HepG2 (cell line): Measurements from ENCODE around the gene TEX19. TPM values are rescaled to one million over a fixed set of nuclear protein-coding genes. Genes with fewer than 3 reads are reported as not detected.

ENCODE experiments used
- CBX1 ChIP-seq: IDR thresholded peaks from one replicate; pipeline ENCODE4 v1.6.1; 2016; ENCODE audit warnings: antibody characterized with exemption, low read depth
- ETV6 ChIP-seq: sonication (generic); formaldehyde crosslinking; conservative IDR thresholded peaks from 2 replicates; pipeline ENCODE4 v1.4.0; 2020; ENCODE audit warnings: missing genetic modification reagents
- MED1 ChIP-seq: sonication (generic); formaldehyde crosslinking; IDR thresholded peaks from 2 replicates; pipeline ENCODE4 v1.4.0; 2020; ENCODE audit warnings: missing genetic modification reagents
- MTF2 ChIP-seq: sonication (generic); formaldehyde crosslinking; IDR thresholded peaks from 2 replicates; pipeline ENCODE4 v1.5.0; 2020; ENCODE audit warnings: missing genetic modification reagents, borderline replicate concordance
- MXI1 ChIP-seq: IDR thresholded peaks from 3 replicates; pipeline ENCODE4 v1.6.1; 2012; ENCODE audit warnings: low read depth, low read length, inconsistent platforms, borderline replicate concordance
- NFIB ChIP-seq: sonication (generic); formaldehyde crosslinking; IDR thresholded peaks from 2 replicates; pipeline ENCODE4 v1.9.0; 2021; ENCODE audit warnings: missing genetic modification reagents, mild to moderate bottlenecking, borderline replicate concordance
- NFYC ChIP-seq: IDR thresholded peaks from 2 replicates; pipeline ENCODE4 v1.6.1; 2016; ENCODE audit warnings: missing genetic modification reagents, missing compliant biosample characterization
- TERF1 ChIP-seq: sonication (generic); formaldehyde crosslinking; IDR thresholded peaks from 2 replicates; pipeline ENCODE4 v1.8.0; 2022; ENCODE audit warnings: mild to moderate bottlenecking, missing genetic modification reagents, moderate library complexity
- ZBTB39 ChIP-seq: sonication (generic); formaldehyde crosslinking; IDR thresholded peaks from 2 replicates; pipeline ENCODE4 v1.5.0; 2020; ENCODE audit warnings: missing genetic modification reagents
- ZNF121 ChIP-seq: sonication (generic); formaldehyde crosslinking; IDR thresholded peaks from 2 replicates; pipeline ENCODE4 v1.5.0; 2020; ENCODE audit warnings: mild to moderate bottlenecking, missing genetic modification reagents
- ZNF44 ChIP-seq: sonication (generic); formaldehyde crosslinking; IDR thresholded peaks from 2 replicates; pipeline ENCODE4 v1.5.1; 2020; ENCODE audit warnings: mild to moderate bottlenecking, missing genetic modification reagents
- ZNF512B ChIP-seq: sonication (generic); formaldehyde crosslinking; IDR thresholded peaks from 2 replicates; pipeline ENCODE4 v1.5.1; 2020; ENCODE audit warnings: missing genetic modification reagents, mild to moderate bottlenecking, borderline replicate concordance
- polyA plus RNA-seq, 8 experiments: library from polyadenylated mRNA; depleted of rRNA in 3 of 8; stranded (reverse) in 7 of 8; unstranded in 1 of 8; fragments of >200 nt; fragmentation: Illumina TruSeq in 4 of 8; extraction: Trizol in 4 of 8; gene quantifications; 2 replicates each; pipeline versions ENCODE4 v1.2.1 to v1.2.3, GENCODE V29; 2011 to 2016; ENCODE audit warnings: low read depth in 4 of 8, missing spikeins in 1 of 8, mixed read lengths in 1 of 8; ENCODE audit not compliant: insufficient read depth in 1 of 8
- total RNA-seq, 5 experiments: library from RNA; depleted of rRNA; stranded (reverse); fragments of >200 nt; fragmentation: Illumina TruSeq; extraction: Trizol; gene quantifications; 2 replicates each; pipeline ENCODE4 v1.2.3, GENCODE V29; 2016; ENCODE audit warnings: low read depth in 1 of 5
- TF ChIP-seq, protein P1 (sequence below): sonication (generic); formaldehyde crosslinking; IDR thresholded peaks from 2 replicates; pipeline ENCODE4 v1.9.0; 2021; ENCODE audit warnings: mild to moderate bottlenecking, missing genetic modification reagents
- TF ChIP-seq, protein P2 (sequence below): sonication (generic); formaldehyde crosslinking; IDR thresholded peaks from 2 replicates; pipeline ENCODE4 v1.5.1; 2020; ENCODE audit warnings: mild to moderate bottlenecking, missing genetic modification reagents, borderline replicate concordance

Gene TEX19
- total and polyA plus RNA-seq, 2 of the 13 experiments (the other 11 are each of a cell fraction or from before 2014, with no cell fraction given): 1.3 to 6.0 TPM

DNA sequence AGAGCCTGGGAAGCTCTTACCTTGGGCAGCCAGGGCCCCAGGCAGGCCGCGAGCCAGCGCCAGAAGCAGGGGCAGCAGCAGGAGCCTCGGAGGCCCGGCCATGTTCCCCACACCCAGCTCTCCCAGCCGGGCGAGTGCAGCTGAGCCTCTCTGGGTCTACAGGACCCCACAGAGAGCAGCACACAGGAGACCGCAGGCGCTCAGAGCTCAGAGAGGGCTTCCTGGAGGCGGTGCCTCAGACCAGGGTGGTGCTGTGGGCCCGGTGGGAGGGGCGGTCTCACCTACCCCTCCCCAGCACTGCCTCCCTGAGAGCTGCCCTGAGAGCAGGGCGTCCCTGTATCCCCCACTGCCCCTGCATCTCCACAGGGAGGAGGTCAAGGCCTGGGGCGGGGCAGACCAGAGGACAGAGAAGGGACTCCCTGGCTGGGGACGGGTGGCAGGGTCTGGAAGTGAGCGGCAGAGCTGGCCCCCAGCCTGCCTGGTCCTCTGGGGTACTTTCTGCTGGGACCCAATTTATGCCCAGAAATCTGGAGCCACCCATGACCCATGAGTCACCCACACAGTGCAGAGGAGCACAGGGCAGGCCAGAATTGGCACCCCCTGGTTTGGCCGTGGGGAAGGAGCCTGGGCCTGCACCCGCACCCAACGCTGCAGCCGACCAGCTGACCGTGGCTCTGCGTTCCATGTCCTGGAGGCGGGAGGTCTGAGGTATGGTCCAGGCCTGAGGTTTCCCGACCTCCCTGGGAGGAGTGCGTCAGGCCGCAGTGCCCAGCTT is 41.5 kb upstream of the TEX19 start, which contains the start of gene CD7 (continued):
- no peak for TF ChIP-seq ZNF512B
- no peak for TF ChIP-seq ETV6 (CRISPR knock-in tag)
- TF ChIP-seq ZNF44 (CRISPR knock-in tag): no peak
- no peak for TF ChIP-seq NFYC (CRISPR knock-in tag)
- peak; percentile 40; the same call in 1 of the 2 replicates for TF ChIP-seq ZBTB39 (CRISPR knock-in tag)
- peak; percentile 56 for TF ChIP-seq MED1 (CRISPR knock-in tag)
- TF ChIP-seq, protein P1, sequence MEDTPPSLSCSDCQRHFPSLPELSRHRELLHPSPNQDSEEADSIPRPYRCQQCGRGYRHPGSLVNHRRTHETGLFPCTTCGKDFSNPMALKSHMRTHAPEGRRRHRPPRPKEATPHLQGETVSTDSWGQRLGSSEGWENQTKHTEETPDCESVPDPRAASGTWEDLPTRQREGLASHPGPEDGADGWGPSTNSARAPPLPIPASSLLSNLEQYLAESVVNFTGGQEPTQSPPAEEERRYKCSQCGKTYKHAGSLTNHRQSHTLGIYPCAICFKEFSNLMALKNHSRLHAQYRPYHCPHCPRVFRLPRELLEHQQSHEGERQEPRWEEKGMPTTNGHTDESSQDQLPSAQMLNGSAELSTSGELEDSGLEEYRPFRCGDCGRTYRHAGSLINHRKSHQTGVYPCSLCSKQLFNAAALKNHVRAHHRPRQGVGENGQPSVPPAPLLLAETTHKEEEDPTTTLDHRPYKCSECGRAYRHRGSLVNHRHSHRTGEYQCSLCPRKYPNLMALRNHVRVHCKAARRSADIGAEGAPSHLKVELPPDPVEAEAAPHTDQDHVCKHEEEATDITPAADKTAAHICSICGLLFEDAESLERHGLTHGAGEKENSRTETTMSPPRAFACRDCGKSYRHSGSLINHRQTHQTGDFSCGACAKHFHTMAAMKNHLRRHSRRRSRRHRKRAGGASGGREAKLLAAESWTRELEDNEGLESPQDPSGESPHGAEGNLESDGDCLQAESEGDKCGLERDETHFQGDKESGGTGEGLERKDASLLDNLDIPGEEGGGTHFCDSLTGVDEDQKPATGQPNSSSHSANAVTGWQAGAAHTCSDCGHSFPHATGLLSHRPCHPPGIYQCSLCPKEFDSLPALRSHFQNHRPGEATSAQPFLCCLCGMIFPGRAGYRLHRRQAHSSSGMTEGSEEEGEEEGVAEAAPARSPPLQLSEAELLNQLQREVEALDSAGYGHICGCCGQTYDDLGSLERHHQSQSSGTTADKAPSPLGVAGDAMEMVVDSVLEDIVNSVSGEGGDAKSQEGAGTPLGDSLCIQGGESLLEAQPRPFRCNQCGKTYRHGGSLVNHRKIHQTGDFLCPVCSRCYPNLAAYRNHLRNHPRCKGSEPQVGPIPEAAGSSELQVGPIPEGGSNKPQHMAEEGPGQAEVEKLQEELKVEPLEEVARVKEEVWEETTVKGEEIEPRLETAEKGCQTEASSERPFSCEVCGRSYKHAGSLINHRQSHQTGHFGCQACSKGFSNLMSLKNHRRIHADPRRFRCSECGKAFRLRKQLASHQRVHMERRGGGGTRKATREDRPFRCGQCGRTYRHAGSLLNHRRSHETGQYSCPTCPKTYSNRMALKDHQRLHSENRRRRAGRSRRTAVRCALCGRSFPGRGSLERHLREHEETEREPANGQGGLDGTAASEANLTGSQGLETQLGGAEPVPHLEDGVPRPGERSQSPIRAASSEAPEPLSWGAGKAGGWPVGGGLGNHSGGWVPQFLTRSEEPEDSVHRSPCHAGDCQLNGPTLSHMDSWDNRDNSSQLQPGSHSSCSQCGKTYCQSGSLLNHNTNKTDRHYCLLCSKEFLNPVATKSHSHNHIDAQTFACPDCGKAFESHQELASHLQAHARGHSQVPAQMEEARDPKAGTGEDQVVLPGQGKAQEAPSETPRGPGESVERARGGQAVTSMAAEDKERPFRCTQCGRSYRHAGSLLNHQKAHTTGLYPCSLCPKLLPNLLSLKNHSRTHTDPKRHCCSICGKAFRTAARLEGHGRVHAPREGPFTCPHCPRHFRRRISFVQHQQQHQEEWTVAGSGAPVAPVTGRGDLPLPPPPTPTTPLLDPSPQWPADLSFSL: no peak
- peak; percentile 75 for TF ChIP-seq ZNF121 (CRISPR knock-in tag)
- no peak for TF ChIP-seq MTF2 (CRISPR knock-in tag)
- TF ChIP-seq, protein P2, sequence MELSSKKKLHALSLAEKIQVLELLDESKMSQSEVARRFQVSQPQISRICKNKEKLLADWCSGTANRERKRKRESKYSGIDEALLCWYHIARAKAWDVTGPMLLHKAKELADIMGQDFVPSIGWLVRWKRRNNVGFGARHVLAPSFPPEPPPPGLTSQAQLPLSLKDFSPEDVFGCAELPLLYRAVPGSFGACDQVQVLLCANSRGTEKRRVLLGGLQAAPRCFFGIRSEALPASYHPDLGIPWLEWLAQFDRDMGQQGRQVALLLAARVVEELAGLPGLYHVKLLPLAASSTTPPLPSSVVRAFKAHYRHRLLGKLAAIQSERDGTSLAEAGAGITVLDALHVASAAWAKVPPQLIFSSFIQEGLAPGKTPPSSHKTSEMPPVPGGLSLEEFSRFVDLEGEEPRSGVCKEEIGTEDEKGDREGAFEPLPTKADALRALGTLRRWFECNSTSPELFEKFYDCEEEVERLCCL (CRISPR knock-in tag): peak; percentile 86; the same call in 1 of the 2 replicates
- TF ChIP-seq TERF1 (CRISPR knock-in tag): no peak
- TF ChIP-seq MXI1: no peak
- TF ChIP-seq CBX1: peak; percentile 46
- TF ChIP-seq NFIB: no peak
